GM21526 (cell line): ENCODE results near the gene GTF2F1.
"Not testable (repeated sequence)": the region's sequence is repeated elsewhere in the genome, so short reads cannot be mapped to it uniquely, and the experiment has no call there.

Experiments used
- ATAC-seq: cut with Tn5 transposase; IDR thresholded peaks from one replicate; pipeline ENCODE4 v1.9.1; 2021; ENCODE audit warnings: moderate library complexity; ENCODE audit not compliant: unreplicated experiment, low FRiP score

GTF2F1 gene

DNA sequence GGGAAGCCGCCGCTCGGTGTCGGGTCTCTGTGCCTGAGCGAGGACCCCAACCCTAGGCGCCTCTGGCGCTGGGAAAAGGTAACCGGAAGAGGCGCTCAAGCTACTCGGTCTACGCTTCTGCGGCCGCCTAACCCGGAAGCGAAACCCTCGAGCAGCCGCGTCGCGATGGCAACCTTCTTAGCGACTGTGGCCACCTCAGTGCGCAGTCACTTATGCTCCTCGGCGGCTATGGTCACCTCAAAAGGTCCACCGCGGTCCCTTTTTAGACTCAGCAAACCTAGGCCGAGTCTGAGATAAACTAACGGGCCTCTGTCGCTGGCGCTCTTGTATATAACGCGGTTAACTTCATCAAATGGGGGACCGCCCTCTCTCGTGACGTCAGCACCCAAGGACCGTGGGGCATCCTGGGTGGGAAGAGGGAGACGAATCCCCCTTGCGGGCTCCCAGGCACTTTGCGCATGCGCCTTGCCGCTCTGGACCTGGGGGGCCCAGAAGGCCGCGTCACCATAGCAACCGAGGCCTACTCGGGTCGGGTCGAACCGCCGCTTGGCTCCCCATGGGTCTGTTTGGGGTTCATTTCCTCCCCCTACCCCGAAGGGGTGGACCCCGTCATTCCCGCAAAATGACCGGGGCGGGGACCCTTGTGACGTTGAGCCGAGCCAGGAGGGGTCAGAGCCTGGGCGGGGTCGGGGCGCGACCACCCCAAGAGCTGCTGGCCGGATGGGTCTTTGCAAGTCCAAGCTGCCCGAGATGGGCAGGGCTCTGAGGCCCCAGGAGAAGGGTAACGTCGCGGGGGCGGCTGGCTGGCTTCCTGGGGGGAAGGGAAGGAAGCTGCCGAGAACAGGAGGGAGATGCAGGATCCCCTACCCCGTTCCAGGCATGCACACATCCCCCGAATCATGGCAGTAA lies at the start of gene GTF2F1:
Gene GTF2F1 (minus strand): TSS at position 91 of the 909 bp plus-strand sequence. CDS start 169 bp downstream, outside the sequence.
- peak; percentile 81 for ATAC-seq

DNA sequence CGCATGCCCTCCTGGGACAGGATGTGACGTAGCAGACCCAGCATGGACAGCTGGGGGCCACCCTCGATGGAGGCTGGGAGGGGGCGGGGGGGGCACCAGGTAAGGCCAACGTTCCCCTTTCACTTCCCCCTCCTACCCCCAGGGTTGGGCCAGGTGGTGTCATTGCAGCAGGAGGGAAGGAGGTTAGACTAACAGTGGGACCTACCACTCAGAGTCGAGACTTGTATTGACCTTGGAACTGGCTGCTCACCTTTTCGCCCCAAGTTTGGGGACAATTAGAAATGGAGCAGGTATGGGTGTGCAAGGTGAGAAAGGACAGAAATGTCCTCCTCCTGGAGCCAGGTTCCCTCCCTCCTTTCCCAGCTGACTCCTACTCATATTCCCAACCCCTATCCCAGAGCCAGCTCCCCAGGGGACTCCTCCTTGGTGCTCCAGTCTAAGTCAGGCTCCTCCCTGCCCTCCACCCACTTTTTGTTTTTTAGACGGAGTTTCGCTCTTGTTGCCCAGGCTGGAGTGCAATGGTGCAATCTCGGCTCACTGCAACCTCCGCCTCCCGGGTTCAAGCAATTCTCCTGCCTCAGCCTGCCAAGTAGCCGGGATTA lies 49.2 kb upstream of the GTF2F1 start:
- ATAC-seq: no peak

GRCh38 chr19:6440905-6441304 lies 47.9 kb upstream of the GTF2F1 start:
- no peak for ATAC-seq

GRCh38 chr19:6439743-6440142 lies 46.8 kb upstream of the GTF2F1 start:
- no peak for ATAC-seq

DNA sequence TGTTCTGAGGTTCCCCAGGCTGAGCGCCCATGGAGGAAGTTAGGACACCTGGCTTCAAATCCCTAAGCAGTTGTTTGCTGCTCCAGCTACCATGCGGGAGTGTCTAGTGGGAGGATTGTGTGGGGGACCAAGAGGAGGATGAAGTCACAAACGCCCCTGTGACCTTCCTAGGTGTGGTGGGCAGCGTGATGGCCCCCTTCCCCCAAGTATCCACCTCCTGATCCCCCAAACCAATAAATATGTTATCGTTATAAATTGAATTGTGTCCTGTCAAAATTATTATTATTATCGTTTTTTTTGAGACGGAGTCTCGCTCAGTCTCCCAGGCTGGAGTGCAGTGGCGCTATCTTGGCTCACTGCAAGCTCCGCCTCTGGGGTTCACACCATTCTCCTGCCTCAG lies 40.7 kb upstream of the GTF2F1 start, which contains the start of gene SLC25A41:
Gene SLC25A41 (minus strand): TSS at position 101 of the 400 bp plus-strand sequence. CDS start 70 bp downstream, at position 31.
- no peak for ATAC-seq

- ATAC-seq: no peak
Measured at GRCh38 chr19:6433165-6433564, 40.2 kb upstream of the GTF2F1 start.

GRCh38 chr19:6431891-6432290 lies 38.9 kb upstream of the GTF2F1 start:
- no peak for ATAC-seq

- ATAC-seq: no peak
Measured at GRCh38 chr19:6429419-6430221, 36.7 kb upstream of the GTF2F1 start.

- not testable (repeated sequence) for ATAC-seq
Measured at GRCh38 chr19:6428692-6429418, 35.9 kb upstream of the GTF2F1 start.

- ATAC-seq: no peak
Measured at GRCh38 chr19:6427131-6427530, 34.2 kb upstream of the GTF2F1 start.

DNA sequence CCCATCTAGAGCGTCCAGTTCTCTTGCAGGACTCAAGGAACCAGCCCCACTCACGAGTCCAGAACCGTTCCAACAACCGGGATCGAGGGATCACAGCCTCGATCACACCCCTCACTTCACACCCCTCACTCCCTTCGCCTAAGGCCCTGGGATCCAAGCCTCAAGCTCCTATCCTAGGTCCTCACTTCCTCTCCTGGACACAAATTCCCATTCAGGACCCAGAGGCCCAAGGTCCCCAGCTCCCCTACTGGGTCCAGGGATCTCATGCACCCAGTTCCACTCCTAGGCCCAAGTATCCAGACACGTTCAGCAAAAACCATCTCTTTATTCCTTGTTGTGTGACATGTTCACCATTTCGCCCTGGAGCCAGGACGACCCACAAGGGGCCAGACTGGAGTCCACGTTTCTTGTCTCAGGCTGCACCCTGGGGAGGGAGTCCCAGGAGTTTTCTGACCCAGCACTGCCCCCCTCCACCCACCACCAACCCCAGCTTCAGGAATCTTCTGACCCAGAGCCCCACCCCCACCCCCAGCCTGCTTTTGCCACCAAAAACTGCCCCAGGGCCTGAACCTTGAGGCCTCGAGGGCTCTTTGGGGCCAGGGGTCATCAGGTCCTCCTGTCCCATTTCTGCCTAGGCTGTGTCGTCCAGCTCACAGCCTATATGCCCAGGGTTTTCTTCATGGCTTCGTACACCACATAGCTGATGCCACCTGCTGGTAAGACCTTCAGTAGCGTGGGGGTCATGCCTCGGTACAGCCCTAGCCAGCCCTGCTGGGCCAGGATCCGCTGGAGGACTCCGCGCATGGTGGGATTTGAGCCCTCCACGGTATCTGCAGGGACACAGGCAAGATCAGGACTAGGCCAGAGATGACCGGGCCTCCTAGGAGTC lies 33.0 kb upstream of the GTF2F1 start:
- ATAC-seq: no peak

GRCh38 chr19:6424939-6425731 lies 32.2 kb upstream of the GTF2F1 start:
- peak; percentile 83 for ATAC-seq

DNA sequence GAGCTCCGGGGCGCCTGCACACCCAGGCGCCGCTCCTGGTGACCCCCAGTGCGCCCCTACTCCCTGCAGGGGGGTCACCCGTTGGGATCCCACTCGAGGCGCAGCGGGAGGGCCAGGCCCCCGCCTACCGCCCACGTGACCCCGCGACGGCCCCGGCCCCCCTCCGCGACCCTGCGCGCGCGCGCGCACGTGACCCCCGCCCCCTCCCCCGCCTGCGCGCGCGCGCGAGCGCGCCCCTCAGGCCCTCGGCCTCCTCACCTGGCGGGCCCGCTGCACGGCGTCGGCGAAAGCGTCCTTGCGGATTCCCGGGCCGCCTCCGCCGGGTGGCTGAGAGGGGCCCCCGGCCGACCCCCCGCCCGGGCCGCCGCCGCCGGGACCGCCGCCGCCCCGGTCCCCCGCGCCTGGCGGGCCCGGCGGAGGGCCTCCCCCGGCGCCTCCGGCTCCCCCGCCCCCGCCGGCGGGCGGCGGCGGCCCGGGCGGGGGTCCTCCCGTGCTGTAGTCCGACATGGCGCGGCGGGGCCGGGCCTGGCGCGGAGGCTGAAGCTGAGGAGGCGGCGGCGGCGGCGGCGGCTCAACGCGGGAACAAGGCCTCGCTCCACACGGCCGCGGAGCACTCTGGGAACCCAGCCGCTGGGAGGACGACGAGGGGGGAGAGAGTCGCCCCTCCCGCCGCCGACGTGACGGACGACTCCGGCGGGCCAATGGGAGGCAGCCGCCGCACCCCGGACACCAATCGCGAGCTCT lies 31.4 kb upstream of the GTF2F1 start, which contains the start of gene KHSRP:
Gene KHSRP (minus strand): TSS at position 617 of the 744 bp plus-strand sequence. CDS start 110 bp downstream, at position 507.
- no peak for ATAC-seq

DNA sequence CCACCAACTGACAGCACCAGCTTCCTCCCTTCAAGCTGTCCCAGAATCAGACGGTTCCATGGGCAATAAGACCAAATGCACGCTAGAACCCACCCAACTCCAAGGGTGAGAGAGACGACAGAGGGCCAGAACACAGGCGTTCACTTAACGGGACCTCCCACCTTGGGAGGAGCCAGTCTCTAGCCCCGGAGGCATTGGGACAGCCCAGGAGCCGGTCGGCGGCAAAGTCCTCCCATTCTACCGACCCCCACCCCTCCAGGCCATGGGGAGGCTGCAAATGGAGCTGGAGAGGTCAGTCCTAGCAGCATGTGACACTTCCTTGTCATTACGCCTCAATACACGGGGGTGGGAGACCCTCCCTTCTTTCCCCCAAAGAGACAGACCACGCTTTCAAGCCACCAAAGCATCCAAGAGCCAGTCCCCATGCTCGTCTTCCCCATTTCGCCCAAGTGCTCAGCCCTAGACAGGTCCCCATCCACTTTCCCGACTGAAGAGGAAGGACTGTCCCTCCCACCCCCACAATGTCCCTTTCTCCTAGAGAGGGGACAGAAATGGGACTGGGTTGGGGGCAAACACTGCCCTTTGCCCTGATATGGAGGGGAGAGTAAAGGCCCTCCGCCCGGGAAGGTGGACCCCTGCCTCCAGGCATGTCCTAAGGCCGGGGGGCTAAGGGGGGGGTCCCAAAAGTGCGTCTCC lies 30.7 kb upstream of the GTF2F1 start:
- ATAC-seq: no peak

- no peak for ATAC-seq
Measured at GRCh38 chr19:6421075-6422014, 28.4 kb upstream of the GTF2F1 start.

DNA sequence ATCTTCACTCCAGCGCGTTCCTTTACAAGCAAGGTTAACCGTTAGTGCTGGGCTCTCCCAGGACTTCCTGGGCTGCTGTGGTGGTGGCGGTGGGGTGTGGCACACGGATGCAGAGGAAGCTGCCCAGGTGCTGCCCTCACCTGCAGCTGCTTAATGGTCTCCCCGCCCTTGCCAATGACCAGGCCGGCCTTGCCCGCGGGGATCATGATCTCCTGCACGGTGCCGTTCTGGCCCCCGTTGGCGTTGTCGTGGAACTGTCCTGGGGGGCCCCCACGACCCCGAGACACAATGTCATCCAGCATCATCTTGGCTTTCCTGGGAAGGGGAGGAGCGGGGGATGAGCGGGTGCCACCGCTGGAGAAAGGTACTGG lies 25.6 kb upstream of the GTF2F1 start:
- no peak for ATAC-seq
